ENCODE measurements around the gene FOXO3.
"Not testable (repeated sequence)": the region's sequence is repeated elsewhere in the genome, so short reads cannot be mapped to it uniquely, and the experiment has no call there.

FOXO3 gene

DNA sequence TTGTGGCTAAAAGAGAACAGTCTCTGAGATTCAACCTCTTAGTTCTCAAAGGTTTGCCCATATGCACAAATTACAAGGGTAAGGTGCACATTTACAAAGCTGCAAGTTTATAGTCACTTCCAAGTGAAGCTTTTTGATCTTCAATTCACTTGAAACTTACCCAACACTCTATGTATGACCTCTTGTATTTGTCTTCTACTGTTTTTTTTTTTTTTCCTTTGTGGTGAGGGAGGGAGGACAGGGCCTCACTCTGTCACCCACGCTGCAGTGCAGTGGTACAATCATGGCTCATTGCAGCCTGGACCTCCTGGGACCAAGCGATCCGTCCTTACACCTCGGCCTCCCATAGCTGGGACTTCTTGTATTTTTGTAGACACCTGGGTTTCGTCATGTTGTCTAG is 4.5 kb upstream of the FOXO3 start:
- DNase-seq (ENCODE audit: low spot score), result no peak

DNA sequence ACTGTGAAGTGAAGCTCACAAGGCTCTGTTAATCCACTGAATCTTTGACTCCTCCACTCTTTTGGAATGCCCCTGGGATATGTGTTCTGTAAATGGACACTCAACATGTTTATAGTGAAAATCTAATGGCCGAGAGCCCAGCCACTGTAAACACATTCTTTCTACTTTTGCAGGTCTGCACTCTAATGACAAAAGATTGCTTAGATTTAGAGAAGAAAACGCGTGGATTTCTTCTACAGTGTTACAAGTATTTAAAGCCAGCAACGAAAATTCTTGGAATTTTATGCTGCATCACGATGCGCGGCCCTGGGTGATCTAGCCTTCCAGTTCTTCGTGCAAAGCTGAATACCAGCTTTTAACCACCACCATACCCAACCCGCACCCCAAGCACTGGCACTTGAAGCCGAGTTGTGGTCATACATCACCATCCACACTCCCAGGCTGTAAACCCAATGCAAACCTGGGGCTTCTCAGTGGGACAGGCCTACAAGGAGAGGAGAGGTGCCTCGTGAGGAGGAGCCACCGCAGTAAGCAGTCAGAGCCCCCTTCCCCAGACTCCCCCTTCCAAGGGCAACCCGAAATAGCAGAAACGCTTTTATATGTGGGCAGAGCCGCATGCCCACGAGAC is 3.7 kb upstream of the FOXO3 start:
- DNase-seq (ENCODE audit: low spot score), result no peak

DNA sequence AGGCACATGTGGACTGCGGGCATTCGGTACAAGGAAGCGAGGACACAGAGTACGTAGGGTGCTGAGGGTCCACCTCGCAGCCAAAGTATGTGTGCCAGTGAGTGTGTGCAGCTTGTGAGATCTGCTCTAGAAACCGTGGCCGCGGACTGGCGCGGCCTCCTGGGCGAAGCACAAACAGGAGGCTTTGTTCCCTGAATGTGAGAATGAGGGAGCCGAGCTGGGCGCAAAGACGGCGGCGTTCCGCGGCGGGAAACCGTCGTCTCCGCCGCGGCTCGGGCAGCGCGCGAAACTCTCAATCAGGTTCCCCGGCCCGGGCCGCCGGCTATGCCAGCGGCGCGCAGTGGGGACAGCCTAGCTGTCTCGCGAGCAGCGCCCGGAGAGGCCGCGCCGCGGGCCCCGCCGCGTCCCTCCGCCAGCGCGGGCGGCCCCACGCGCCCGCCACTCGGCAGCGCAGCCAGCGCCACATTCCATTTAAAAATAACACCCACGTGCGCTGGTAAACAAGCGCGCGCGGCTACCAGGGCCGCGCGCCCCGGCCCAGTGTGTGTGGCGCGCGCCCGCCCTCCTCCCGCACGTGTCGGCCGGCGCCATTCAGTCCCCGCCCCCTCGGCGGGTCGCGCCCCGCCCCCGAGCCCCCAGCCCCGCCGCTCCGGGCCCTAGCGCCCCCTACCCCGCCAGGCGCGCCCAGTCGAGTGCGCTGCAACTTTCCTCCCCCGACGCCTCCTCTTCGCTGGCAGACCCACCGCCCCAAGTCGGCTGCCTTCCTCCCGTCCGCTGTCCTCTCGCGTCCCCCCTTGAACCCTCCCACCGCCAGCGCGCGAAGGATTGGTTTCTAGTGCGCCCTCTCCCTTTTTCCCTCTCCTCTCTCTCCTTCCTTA is 3.0 kb upstream of the FOXO3 start:
- peak; percentile 81 for DNase-seq (ENCODE audit: low spot score)

DNA sequence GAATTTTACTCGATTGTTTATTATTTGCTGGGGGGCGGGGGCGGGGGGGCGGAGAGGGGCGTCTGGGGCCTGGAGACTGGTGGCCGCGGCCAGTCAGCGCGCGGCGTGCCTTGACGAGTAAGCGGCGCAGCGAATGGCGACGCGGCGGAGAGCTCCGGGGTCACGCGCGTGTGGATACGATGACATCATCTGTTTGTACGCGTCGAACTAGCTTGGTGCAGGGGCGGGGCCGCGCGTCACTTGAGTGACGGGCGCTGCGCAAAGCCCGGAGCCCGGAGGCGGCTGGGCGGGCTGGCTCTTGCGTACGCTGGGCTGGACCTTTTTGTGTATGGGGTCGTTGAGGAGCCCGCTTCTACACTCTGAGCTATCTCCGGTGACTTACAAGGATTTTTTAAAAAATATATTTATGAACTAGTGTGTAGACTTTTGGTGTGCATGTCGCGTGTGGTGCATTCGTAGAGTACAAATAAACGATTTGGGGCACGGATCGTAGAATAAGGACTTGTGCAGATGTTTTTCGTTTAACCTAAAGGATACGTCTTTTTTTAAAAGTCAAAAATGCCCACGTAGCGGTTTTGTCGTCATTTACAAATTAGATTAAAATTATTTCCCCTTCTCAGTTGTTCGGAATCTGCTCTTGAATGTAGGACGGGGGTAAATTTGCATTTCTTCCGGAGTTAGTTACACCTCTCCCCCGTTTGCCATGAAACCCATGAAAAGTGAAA is 2.2 kb upstream of the FOXO3 start:
- DNase-seq (ENCODE audit: low spot score), result peak; percentile 98

DNA sequence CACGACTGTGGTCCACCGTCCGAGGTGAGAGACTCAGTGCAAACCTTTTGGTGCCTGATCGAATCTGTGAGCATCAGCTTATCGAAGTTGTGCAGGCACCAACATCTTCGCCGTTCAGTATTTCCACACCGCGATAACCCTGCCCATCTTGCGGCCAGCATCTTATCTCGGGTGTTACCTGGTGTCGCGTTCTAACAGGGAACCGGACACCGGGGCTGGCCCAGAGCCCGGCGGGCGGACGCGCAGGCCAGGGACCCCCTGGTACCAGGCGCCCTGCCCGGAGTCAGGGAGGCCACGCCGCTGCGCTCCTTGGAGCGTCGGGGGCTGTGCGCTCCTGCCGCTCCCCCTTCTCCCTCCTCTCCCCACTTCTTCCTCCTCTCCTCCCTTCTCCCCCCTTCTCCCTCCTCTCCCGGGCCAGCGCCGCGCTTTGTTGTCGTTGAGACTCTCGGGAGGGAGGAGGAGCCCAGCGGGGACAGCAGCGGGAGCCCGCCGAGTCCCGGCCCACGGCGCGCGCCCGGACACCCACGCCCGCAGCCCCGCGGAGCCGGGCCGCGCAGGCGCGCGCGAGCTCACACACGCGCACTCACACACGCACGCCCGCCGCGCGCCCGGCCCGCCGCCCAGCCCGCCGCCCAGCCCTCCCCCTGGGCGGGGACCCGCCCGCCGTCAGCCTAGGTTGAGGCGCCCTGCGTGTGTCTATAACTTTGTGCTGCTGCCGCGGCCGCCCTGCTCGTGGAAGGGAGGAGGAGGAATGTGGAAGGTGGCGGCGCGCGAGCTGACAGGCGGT is 1.4 kb upstream of the FOXO3 start:
- DNase-seq (ENCODE audit: low spot score), result peak; percentile 93

DNA sequence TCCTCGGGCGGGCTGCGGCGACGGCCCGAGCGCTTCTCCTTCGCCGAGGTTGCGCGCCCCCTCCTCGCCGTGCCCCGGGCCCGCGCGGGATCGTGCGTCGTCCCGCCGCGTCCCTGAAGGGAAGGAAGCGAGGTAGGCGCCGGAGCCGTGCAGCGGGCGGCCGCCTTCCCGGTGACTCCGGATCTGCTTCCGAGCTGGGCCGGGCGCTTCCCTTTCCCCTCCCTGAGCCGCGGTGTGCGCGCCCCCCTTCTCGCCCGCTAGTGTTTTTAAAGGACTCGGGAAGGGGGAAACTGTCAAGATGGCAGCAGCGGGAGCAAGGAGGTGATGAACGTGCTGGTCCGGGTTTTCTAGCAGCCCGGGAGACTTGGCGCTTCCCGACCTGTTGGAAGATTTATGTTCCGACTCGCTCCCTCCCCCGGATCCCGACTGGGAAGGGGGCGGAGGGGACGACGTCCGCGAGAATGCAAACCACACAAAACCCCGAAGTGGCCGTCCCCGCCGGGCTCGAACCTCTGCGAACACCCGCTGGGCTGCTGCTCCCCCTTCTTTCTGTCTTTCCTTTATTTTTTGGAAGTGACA is 744 bp upstream of the FOXO3 start:
- no peak for DNase-seq (ENCODE audit: low spot score)

DNA sequence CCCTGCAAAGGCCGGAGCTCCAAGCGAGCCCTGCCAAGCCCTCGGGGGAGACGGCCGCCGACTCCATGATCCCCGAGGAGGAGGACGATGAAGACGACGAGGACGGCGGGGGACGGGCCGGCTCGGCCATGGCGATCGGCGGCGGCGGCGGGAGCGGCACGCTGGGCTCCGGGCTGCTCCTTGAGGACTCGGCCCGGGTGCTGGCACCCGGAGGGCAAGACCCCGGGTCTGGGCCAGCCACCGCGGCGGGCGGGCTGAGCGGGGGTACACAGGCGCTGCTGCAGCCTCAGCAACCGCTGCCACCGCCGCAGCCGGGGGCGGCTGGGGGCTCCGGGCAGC is 561 bp downstream of the FOXO3 start:
- not testable (repeated sequence) for DNase-seq (ENCODE audit: low spot score)

DNA sequence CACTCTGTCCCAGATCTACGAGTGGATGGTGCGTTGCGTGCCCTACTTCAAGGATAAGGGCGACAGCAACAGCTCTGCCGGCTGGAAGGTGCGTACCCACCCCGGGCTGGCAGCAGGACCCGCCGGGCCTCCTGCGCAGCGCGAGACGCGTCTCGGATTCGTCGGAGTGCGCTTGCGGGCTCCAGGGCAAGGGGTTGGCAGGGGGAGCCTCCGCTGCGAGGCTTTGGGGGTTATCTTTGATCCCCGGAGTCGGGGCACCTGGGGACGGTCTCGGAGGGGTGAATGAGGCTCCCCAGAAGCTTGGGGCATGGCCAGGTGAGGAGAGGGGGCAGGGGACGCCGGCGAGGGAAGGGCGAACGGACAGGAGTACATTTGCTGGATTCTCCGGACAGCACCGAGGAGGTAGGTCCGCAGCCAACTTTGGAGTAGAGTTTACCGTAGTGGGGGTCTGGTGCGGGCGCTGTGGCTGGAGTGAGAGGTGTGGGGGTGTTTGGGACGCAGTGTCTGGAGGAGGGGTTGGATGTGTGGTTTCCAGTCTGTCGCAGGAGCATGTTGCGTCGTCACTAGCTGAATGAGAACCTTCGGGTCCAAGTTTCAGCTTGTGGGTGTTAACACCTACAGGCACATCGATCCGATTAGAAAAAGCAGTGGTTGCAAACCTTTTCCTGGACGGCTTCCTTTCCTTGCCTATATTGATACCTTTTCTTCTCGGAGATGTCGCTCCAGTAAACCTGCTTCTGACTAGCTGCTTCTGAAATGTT is 1.2 kb downstream of the FOXO3 start:
- no peak for DNase-seq (ENCODE audit: low spot score)

DNA sequence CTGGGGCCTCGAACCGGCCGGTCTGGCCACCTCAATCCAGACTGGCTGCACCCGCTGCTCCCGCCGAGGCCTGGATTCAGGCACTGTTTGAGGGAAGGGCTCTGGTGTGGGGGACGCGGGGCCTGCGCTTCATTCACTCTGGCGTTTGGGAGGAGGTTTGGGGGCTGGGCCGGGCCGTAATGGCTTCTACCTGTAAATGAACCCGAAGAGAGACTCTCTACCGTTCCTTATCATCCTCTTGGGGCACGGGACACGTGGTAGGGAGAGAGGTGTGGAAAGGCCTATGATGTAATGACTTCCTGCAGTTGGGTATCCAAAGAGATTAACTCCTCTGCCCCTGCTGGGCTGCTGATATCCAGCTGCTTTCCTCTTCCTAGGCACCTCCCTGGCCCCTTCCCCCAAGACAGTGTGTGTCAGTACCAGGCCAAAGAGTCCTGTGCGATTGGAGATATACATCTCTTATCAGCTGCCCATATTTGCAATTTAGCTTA is 1.8 kb downstream of the FOXO3 start:
- no peak for DNase-seq (ENCODE audit: low spot score)

DNA sequence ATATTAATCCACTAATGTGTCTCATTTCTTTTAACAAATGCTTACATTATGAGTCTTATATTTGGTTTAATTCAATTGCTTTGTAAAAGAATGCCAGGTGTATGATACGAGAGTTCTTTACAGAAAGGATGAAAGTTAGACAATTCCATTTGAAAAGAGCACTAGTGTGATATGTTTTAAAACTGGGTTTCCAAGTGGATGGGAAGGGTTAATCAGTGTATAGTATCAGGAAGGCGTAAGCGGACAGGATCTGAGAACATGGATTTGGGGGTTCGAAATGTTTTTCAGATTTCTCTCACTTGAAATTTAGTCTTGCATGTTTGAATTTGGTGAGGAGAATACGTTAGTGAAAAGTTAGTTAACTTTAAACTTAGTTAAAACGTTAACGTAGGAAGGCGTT is 2.6 kb downstream of the FOXO3 start:
- no peak for DNase-seq (ENCODE audit: low spot score)

DNA sequence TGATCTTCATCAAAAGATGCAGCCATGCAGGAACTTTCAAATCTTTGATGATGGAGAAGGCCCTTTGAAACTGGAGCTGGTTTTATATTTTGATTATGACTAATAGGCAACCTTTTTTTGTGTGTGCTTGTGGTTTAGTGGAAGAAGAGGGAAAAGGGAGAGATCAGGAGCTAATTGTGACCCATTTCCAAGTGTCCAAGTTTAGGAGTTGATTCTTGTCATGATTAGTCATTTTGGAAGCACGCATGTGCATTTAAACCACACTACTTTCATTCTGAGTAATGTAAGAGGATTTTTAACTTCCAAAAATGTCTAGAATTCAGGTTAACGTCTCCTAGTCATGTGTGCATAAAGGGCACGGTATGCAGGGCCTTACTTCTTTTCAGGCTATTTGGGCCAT is 3.5 kb downstream of the FOXO3 start:
- DNase-seq (ENCODE audit: low spot score), result no peak

DNA sequence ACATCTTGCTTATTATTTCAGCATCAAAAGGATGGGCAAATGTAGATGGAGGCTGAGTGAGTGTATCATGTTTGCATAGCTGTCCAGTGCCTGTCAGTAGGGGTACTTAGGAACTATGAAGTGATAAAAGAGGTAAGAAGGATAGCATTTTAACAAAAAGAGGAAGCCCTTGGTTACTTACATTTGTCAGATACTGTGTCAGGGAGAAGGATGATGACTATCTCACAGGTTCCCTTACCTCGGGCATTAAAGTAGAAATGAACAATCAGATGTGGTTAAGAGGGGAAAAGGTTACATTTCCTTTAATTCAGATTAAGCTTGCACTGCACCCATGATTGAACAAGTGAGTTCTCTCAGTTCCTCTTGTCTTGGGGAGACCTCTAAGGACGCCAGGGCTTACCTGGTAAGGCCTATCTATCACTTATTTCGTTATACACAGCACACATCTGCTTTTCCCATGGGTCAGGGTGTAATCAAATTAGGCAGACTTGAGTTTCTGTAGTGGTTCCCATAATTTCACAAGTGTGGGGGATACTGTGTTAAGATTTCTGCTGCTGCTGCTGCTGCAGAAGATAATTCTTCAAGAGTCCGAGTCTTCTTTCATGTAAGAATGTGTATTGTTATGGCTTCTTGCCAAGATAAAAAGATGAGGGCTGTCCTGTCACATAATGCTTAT is 4.5 kb downstream of the FOXO3 start:
- peak; percentile 63 for DNase-seq (ENCODE audit: low spot score)

DNA sequence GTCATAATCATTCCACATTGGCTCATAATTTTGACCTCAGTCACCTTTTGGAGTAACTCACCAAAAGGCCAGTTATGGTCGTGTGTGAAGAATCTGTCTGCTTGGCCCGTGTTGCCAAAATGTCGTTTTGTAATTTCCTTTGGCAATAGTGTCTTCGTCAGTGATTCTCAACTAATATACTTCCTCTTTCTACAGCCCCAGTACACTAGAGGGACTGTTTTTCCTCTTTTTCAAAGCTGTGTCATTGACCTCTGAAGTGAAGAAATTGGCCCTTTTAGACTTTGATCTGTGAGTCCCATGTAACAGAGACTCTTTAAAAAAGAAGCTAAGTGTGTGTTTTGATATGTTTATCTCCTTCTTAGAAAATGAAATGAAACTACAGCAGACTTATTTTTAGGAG is 5.2 kb downstream of the FOXO3 start:
- DNase-seq (ENCODE audit: low spot score), result peak; percentile 34

DNA sequence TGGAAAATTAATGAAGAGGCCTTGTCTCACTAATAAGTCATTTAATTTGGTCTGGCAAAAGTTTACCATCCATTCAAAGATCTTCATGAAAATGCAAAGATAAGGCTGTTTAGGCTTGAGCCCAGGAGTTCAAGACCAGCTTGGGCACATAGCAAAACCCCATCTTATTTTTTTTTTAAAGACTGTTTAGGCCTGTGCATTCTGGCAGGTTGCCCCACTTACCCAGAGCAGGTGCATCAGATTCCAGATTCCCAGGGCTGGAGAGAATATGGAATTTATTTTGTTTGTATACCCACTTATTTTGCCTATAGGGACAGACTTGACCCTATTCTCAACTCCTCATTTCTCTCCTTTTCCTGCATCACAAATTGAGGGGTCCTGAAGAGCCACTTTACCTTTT is 5.7 kb downstream of the FOXO3 start:
- DNase-seq (ENCODE audit: low spot score), result no peak

DNA sequence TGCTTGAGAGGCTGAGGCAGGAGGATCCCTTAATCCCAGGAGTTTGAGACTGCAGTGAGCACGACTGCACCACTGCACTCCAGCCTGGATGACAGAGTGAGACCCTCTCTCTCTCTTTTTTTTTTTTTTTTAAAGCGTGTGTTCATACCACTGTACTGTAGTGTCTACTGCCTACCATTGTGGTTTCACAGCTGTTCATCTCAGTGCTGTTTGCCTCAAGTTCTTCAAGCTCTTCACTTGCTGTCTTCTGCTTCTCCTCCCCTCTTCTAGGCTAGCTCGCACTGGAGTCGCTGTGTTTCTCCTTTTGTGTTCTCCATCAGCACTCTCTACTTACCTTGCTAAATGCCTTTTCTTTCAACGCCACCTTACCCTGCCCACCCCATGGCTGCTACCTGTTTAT is 7.4 kb downstream of the FOXO3 start:
- no peak for DNase-seq (ENCODE audit: low spot score)

DNA sequence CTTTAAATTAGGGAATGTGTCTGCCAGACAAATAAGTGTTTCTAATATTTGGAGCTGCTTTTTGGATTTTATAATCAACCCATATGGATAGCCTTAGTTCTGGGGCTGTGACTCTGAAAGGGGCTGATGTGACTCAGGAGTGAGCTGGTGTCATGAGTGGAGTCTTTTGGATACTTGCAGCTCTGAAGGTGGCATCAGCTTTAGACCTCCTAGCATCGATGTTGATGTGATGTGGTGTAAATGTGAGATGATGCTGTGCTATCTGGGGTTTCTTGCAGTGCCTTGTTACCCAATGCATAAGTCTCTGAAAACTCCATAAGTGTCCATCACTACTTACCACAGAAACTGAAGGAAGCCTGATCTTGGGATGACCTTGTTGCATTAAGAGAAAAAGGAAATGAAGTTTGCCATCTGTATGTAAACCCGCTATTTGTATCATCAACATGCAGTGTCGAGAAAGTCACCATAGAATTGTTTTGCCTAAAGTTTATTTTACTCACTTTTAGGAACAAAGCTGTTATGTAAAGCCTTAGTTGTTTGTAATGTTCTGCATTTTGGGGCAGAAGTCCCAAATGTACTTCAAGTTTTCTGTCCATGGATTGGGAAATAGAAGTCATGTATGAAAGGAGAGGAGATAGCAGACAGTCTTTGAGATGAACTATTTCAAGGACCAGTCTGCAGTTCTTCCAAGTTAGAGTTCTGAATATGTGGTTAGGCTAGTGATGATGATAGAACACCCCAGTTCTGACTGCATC is 8.0 kb downstream of the FOXO3 start:
- DNase-seq (ENCODE audit: low spot score), result no peak

DNA sequence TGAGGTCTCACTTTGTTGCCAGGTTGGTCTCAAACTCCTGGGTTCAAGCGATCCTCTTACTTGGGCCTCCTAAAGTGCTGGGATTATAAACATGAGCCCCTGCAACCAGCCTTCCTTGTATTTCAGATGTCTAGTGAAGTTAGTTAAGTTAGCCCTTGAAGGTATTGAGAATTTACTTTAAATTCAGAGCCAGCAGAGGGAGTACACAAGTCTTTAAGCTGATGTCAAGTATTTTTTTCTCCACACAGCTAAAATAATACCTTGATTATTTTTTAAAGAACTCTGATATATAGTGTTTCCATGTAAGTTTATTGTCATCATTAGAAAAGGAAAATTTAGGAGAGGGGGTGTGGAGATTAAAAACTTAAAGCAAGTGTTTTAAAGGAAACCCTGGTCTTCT is 9.8 kb downstream of the FOXO3 start:
- no peak for DNase-seq (ENCODE audit: low spot score)

DNA sequence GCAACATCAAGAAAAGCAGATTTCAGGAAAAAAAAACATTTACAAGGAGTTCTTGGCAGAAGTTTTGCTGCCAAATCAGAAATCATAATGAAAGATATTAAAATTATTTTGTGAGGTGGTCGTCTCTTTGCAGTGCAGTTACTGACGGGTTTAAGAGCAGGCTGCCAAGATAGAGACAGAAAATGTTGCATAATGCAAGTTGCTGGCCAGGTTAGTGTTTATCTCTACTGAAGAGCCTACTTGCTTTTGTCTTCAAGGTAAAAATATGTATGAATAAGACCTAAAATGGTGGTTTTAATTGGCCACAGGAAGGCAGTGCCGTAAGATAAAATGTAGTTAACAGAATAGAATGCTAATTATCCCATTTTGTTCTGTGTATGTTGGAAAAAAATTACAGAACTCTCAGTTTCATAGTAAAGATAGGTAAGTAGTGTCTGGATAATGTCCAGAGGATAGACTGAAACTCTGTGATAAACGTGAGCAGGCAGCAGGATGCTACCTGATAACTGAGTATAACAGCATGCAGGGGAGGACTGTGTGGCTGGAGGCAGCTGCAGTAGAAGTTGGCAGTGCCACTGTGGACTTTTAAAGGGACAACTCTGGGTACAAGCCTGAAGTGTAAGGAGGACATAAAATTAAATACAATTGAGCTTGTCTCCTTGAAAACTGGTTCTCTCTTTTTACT is 13.9 kb downstream of the FOXO3 start:
- no peak for DNase-seq (ENCODE audit: low spot score)

DNA sequence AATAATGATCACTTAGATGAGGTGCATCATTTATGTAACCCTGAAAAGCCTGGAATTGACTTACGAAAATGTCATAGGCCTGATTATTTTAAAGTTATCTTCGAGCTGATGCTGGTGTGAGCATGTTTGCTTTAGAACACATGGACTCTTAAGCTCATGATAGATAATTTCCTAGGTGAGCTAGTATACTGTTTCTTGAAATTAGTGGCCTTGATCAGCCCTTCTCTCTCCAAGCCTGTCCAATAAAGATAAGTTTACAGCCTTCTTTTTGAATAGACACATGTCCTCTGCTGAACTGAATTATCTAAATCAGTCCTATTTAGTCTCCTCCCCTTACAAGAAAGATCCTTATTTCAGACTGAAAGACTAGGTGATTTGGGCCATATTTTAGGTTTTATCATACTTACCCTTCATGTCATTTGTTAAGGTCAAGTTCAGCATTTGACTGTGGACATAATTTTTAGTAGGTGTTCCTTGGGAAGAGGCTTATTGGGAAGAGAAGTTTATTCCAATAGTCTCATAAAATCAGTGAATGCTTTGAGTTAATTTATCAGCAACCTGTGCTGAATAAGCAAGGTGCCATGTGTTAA is 15.3 kb downstream of the FOXO3 start:
- DNase-seq (ENCODE audit: low spot score), result no peak

All from CD4-positive, alpha-beta T cell treated with Interleukin-15 for 4 hours (primary cell).